ENCODE results near the gene BMP7. TPM values are rescaled to one million over a fixed set of nuclear protein-coding genes. Genes with fewer than 3 reads are reported as not detected.

BMP7 gene
- total RNA-seq, 4 donors from 2014 or later = 0.44 to 0.82 TPM; not detected in 2

DNA sequence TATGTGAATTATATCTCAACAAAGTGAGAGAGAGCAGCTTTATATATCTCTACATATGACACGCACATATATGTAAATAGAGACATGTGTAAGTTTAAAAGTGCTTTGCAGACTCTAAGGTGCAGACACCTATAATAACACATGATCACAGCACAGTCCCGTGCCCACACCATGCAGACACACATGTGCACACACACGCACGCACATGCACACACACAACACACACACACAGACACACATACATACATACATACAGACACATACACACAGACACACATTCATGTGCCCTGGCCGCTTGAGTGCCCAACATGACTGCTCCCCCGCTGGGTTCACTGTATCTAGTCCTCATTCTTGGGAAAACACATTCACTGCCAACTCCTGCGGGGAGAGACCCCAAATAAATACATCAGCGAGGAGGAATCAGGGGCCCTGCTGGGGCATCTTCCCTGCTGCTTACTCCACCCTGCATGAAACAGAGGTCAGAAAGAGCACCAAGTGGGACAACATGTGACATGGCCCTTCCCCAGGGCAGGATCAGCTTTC, 121.3 kb downstream of the BMP7 start:
- no peak for TF ChIP-seq CTCF (IDR thresholded peaks at IDR 0.05; ENCODE audit: low read depth)

GRCh38 chr20:57143173-57143572, 123.3 kb downstream of the BMP7 start:
- TF ChIP-seq CTCF (IDR thresholded peaks at IDR 0.05; ENCODE audit: low read depth) = no peak

DNA sequence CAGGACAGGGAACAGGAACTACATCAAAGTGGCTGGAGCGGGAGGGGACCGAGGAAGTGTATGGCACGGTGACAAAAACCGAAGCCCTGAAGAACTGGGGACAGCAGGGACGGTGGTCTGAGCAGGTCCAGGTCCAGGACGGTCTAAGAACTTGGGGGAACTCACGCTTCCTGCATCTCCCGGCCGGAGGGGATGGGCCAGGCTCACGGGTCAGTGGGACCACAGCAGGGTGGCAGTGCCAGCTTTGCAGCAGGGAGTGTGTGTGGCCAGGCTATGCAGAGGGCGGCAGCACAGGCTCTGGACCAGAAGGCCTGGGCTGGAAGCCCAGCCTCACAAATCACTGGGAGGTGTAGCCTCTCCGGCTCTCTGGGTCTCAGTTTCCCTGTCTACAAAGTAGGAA, 123.8 kb downstream of the BMP7 start:
- TF ChIP-seq CTCF (IDR thresholded peaks at IDR 0.05; ENCODE audit: low read depth) = no peak

- peak; percentile 7 for TF ChIP-seq CTCF (IDR thresholded peaks at IDR 0.05; ENCODE audit: low read depth)
Measured at GRCh38 chr20:57141492-57141891, 124.9 kb downstream of the BMP7 start.

- TF ChIP-seq CTCF (IDR thresholded peaks at IDR 0.05; ENCODE audit: low read depth) = no peak
Measured at GRCh38 chr20:57140416-57140965, 126.0 kb downstream of the BMP7 start.

GRCh38 chr20:57139342-57140093, 126.9 kb downstream of the BMP7 start:
- no peak for TF ChIP-seq CTCF (IDR thresholded peaks at IDR 0.05; ENCODE audit: low read depth)

DNA sequence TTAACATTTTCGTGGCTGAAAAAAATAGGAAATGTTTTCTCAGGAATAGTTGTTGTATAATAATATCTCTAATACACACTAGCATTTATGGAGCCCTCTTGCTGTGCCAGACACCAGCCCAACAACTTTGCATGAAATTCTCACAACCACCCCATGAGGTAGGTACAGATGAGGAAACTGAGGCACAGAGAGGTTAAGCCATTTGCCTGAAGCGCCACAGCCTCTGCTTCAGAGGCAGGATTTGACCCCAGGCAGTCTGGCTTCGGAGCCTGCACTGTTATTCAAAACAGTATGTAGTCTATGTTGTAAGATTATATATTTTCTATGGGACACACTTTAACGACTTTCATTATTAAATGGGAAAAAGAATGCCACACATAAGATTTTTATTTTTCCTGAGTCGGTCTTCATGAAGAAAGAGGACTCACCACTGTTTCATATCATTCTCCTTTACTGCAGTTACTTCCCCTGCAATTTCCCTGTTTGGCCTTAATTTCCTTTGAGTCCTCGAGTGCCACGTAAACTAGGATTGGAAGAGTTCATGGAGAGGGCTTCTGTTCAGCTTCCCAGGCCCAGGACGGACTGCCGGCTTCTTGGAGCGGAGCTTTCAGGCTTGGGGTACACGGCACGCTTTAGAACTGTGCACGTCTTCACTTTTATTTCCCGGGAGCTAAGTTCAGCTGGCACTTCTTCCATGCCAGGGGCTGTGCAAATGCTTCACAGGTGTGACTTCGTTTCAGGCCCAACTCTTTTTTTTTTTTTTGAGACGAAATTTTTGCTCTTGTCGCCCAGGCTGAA, 128.0 kb downstream of the BMP7 start:
- TF ChIP-seq CTCF (IDR thresholded peaks at IDR 0.05; ENCODE audit: low read depth) = no peak
